ENCODE results near the gene GNAQ. TPM values are rescaled to one million over a fixed set of nuclear protein-coding genes. Genes with fewer than 3 reads are reported as not detected.

Gene GNAQ
- total RNA-seq, 1 experiment from 2014 or later = 34.1 TPM

- H3K4me1 Mint-ChIP-seq (ENCODE audit: low read depth, unreplicated experiment) = peaks cover 9% of the 10 kb centered on the region
- H3K36me3 Mint-ChIP-seq (ENCODE audit: insufficient read depth, unreplicated experiment) = no peaks in the 10 kb centered on the region
- no TSS peak for BruUV-seq (replicated peaks)
- DNase-seq = no peak
- no peaks in the 10 kb centered on the region for H3K9me3 Mint-ChIP-seq (ENCODE audit: low read depth, unreplicated experiment)
- no peak for TF ChIP-seq CTCF (IDR thresholded peaks at IDR 0.05; ENCODE audit: unreplicated experiment)
- no peak overlapping the region for H3K27ac Mint-ChIP-seq (ENCODE audit: unreplicated experiment)
- H3K27me3 Mint-ChIP-seq (ENCODE audit: unreplicated experiment) = no peaks in the 10 kb centered on the region
- CTCF ChIA-PET = no interaction called here
- H3K4me3 Mint-ChIP-seq (ENCODE audit: low read depth, unreplicated experiment) = no peak overlapping the region
- intact Hi-C loops (cut with micrococcal nuclease; ENCODE audit: unreplicated experiment) = no loop called here
Observed at GRCh38 chr9:77877976-77878375, 153.6 kb downstream of the GNAQ start.

- H3K27me3 Mint-ChIP-seq (ENCODE audit: unreplicated experiment) = no peaks in the 10 kb centered on the region
- H3K36me3 Mint-ChIP-seq (ENCODE audit: insufficient read depth, unreplicated experiment) = no peaks in the 10 kb centered on the region
- intact Hi-C loops (cut with micrococcal nuclease; ENCODE audit: unreplicated experiment) = no loop called here
- peaks cover 9% of the 10 kb centered on the region for H3K4me1 Mint-ChIP-seq (ENCODE audit: low read depth, unreplicated experiment)
- no peak overlapping the region for H3K27ac Mint-ChIP-seq (ENCODE audit: unreplicated experiment)
- no peak overlapping the region for H3K4me3 Mint-ChIP-seq (ENCODE audit: low read depth, unreplicated experiment)
- TF ChIP-seq CTCF (IDR thresholded peaks at IDR 0.05; ENCODE audit: unreplicated experiment) = no peak
- H3K9me3 Mint-ChIP-seq (ENCODE audit: low read depth, unreplicated experiment) = no peaks in the 10 kb centered on the region
- no TSS peak for BruUV-seq (replicated peaks)
- DNase-seq = no peak
- CTCF ChIA-PET = no interaction called here
Observed at GRCh38 chr9:77876590-77876989, 155.0 kb downstream of the GNAQ start.

- Mint-ChIP-seq H3K9me3 (ENCODE audit: low read depth, unreplicated experiment) (no peaks in the 10 kb centered on the region), H3K4me3 (ENCODE audit: low read depth, unreplicated experiment) (no peak overlapping the region), H3K27me3 (ENCODE audit: unreplicated experiment) (no peaks in the 10 kb centered on the region), H3K27ac (ENCODE audit: unreplicated experiment) (no peak overlapping the region), H3K36me3 (ENCODE audit: insufficient read depth, unreplicated experiment) (no peaks in the 10 kb centered on the region), H3K4me1 (ENCODE audit: low read depth, unreplicated experiment) (peaks cover 8% of the 10 kb centered on the region)
- BruUV-seq (replicated peaks) = no TSS peak
- no peak for DNase-seq
- intact Hi-C loops (cut with micrococcal nuclease; ENCODE audit: unreplicated experiment) = no loop called here
- CTCF ChIA-PET = no interaction called here
- no peak for TF ChIP-seq CTCF (IDR thresholded peaks at IDR 0.05; ENCODE audit: unreplicated experiment)
Observed at GRCh38 chr9:77876091-77876490, 155.5 kb downstream of the GNAQ start.

- no peaks in the 10 kb centered on the region for H3K36me3 Mint-ChIP-seq (ENCODE audit: insufficient read depth, unreplicated experiment)
Observed at GRCh38 chr9:77872863-77873262, 158.7 kb downstream of the GNAQ start.

More at GRCh38 chr9:77872863-77873262, 158.7 kb downstream of the GNAQ start:
- Mint-ChIP-seq H3K4me1 (ENCODE audit: low read depth, unreplicated experiment) (no peaks in the 10 kb centered on the region), H3K27ac (ENCODE audit: unreplicated experiment) (no peak overlapping the region), H3K27me3 (ENCODE audit: unreplicated experiment) (no peaks in the 10 kb centered on the region), H3K9me3 (ENCODE audit: low read depth, unreplicated experiment) (no peaks in the 10 kb centered on the region), H3K4me3 (ENCODE audit: low read depth, unreplicated experiment) (no peak overlapping the region)
- no TSS peak for BruUV-seq (replicated peaks)
- no peak for TF ChIP-seq CTCF (IDR thresholded peaks at IDR 0.05; ENCODE audit: unreplicated experiment)
- no peak for DNase-seq
- intact Hi-C loops (cut with micrococcal nuclease; ENCODE audit: unreplicated experiment) = no loop called here
- CTCF ChIA-PET = no interaction called here
